HepG2 (cell line): Measurements from ENCODE around the gene RNU11. TPM values are rescaled to one million over a fixed set of nuclear protein-coding genes. Genes with fewer than 3 reads are reported as not detected.

ENCODE experiments used
- CREB1 ChIP-seq, 2 experiments: fragments of 450-650 bp in 1 of 2; IDR thresholded peaks; 2 replicates each; pipeline ENCODE4 v1.6.1; 2016 to 2017; ENCODE audit warnings: control low read depth in 1 of 2, mild to moderate bottlenecking in 1 of 2, missing compliant biosample characterization in 1 of 2, missing genetic modification characterization in 1 of 2
- MXI1 ChIP-seq: IDR thresholded peaks from 3 replicates; pipeline ENCODE4 v1.6.1; 2012; ENCODE audit warnings: low read depth, low read length, inconsistent platforms, borderline replicate concordance
- POLR2G ChIP-seq: fragments of 200-400 bp; formaldehyde crosslinking; IDR thresholded peaks from 2 replicates; pipeline ENCODE4 v1.6.1; 2018; ENCODE audit warnings: mild to moderate bottlenecking, low read depth, low read length, moderate library complexity
- ZNF296 ChIP-seq: sonication (generic); formaldehyde crosslinking; conservative IDR thresholded peaks from 2 replicates; pipeline ENCODE4 v1.5.0; 2020; ENCODE audit warnings: mild to moderate bottlenecking, missing genetic modification reagents
- polyA plus RNA-seq, 8 experiments: library from polyadenylated mRNA; depleted of rRNA in 3 of 8; stranded (reverse) in 7 of 8; unstranded in 1 of 8; fragments of >200 nt; fragmentation: Illumina TruSeq in 4 of 8; extraction: Trizol in 4 of 8; gene quantifications; 2 replicates each; pipeline versions ENCODE4 v1.2.1 to v1.2.3, GENCODE V29; 2011 to 2016; ENCODE audit warnings: low read depth in 4 of 8, missing spikeins in 1 of 8, mixed read lengths in 1 of 8; ENCODE audit not compliant: insufficient read depth in 1 of 8
- total RNA-seq, 5 experiments: library from RNA; depleted of rRNA; stranded (reverse); fragments of >200 nt; fragmentation: Illumina TruSeq; extraction: Trizol; gene quantifications; 2 replicates each; pipeline ENCODE4 v1.2.3, GENCODE V29; 2016; ENCODE audit warnings: low read depth in 1 of 5
- TF ChIP-seq, protein P1 (sequence below), 2 experiments: fragments of 450-650 bp in 1 of 2; sonication (generic) in 1 of 2; formaldehyde crosslinking in 1 of 2; IDR thresholded peaks; 2 replicates each; pipeline versions ENCODE4 v1.6.1 to v1.8.0; 2016 to 2022; ENCODE audit warnings: antibody characterized with exemption in 1 of 2, mild to moderate bottlenecking in 1 of 2, missing genetic modification reagents in 1 of 2
- TF ChIP-seq, protein P2 (sequence below): sonication (generic); formaldehyde crosslinking; conservative IDR thresholded peaks from 2 replicates; pipeline ENCODE4 v1.4.0; 2020; ENCODE audit warnings: missing genetic modification reagents
- TF ChIP-seq, protein P3 (sequence below): sonication (generic); formaldehyde crosslinking; IDR thresholded peaks from 2 replicates; pipeline ENCODE4 v1.4.0; 2020; ENCODE audit warnings: mild to moderate bottlenecking, missing genetic modification reagents, borderline replicate concordance
- TF ChIP-seq, protein P4 (sequence below): sonication (generic); formaldehyde crosslinking; IDR thresholded peaks from 2 replicates; pipeline ENCODE4 v1.8.1; 2022; ENCODE audit warnings: mild to moderate bottlenecking, missing genetic modification reagents

Gene RNU11
- total and polyA plus RNA-seq, 2 of the 13 experiments (the other 11 are each of a cell fraction or from before 2014, with no cell fraction given) = not detected

DNA sequence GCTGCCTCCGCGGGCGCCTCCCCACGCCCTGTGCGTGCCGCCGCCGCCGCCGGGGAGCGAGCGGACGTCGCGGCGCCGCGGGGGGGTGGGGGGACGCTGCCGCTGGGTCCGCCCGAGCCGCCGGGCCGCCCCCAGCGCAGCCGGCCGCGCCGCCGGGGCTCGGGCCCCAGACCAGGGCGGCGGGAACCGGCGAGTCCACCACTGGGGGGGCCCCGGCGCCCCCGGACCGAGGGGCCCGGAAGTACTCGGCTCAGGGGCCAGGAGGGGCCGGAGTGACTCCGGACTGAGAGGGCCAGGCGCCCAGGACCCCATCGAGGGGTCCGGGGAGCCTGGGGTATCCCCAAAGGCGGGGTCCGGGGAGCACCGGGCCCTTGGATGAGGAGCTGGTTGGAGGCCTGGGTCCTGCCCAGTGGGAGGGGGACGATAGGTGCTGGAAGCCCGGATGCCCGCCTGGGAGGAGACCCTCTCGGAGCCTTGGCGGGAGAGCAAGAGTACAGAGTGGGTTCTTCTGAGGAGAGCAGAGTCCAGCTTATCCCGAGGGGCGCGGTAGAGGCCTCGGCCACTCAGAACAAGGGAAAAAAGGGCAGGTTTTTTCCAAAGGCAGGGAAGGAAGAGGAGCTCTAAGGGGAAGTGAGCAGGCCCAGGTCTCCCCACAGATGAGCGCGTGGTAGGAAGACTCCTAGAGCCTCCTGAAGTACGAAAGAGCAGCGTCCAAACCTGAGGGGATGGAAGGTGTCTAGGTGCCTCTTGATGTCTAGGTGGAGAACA, 20.7 kb downstream of the RNU11 start (continued):
- TF ChIP-seq, protein P1, sequence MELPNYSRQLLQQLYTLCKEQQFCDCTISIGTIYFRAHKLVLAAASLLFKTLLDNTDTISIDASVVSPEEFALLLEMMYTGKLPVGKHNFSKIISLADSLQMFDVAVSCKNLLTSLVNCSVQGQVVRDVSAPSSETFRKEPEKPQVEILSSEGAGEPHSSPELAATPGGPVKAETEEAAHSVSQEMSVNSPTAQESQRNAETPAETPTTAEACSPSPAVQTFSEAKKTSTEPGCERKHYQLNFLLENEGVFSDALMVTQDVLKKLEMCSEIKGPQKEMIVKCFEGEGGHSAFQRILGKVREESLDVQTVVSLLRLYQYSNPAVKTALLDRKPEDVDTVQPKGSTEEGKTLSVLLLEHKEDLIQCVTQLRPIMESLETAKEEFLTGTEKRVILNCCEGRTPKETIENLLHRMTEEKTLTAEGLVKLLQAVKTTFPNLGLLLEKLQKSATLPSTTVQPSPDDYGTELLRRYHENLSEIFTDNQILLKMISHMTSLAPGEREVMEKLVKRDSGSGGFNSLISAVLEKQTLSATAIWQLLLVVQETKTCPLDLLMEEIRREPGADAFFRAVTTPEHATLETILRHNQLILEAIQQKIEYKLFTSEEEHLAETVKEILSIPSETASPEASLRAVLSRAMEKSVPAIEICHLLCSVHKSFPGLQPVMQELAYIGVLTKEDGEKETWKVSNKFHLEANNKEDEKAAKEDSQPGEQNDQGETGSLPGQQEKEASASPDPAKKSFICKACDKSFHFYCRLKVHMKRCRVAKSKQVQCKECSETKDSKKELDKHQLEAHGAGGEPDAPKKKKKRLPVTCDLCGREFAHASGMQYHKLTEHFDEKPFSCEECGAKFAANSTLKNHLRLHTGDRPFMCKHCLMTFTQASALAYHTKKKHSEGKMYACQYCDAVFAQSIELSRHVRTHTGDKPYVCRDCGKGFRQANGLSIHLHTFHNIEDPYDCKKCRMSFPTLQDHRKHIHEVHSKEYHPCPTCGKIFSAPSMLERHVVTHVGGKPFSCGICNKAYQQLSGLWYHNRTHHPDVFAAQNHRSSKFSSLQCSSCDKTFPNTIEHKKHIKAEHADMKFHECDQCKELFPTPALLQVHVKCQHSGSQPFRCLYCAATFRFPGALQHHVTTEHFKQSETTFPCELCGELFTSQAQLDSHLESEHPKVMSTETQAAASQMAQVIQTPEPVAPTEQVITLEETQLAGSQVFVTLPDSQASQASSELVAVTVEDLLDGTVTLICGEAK (IDR thresholded peaks at IDR 0.05) = no peak
- TF ChIP-seq, protein P1 (CRISPR knock-in tag; IDR thresholded peaks at IDR 0.05) = no peak
- TF ChIP-seq POLR2G (peak; percentile 59), MXI1 (no peak), CREB1 (IDR thresholded peaks at IDR 0.05) (no peak), CREB1 (CRISPR knock-in tag; IDR thresholded peaks at IDR 0.05) (no peak), ZNF296 (CRISPR knock-in tag) (peak; percentile 78; the same call in 1 of the 2 replicates)
- TF ChIP-seq, protein P2, sequence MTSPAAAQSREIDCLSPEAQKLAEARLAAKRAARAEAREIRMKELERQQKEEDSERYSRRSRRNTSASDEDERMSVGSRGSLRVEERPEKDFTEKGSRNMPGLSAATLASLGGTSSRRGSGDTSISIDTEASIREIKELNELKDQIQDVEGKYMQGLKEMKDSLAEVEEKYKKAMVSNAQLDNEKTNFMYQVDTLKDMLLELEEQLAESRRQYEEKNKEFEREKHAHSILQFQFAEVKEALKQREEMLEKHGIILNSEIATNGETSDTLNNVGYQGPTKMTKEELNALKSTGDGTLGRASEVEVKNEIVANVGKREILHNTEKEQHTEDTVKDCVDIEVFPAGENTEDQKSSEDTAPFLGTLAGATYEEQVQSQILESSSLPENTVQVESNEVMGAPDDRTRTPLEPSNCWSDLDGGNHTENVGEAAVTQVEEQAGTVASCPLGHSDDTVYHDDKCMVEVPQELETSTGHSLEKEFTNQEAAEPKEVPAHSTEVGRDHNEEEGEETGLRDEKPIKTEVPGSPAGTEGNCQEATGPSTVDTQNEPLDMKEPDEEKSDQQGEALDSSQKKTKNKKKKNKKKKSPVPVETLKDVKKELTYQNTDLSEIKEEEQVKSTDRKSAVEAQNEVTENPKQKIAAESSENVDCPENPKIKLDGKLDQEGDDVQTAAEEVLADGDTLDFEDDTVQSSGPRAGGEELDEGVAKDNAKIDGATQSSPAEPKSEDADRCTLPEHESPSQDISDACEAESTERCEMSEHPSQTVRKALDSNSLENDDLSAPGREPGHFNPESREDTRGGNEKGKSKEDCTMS (CRISPR knock-in tag) = no peak
- TF ChIP-seq, protein P3, sequence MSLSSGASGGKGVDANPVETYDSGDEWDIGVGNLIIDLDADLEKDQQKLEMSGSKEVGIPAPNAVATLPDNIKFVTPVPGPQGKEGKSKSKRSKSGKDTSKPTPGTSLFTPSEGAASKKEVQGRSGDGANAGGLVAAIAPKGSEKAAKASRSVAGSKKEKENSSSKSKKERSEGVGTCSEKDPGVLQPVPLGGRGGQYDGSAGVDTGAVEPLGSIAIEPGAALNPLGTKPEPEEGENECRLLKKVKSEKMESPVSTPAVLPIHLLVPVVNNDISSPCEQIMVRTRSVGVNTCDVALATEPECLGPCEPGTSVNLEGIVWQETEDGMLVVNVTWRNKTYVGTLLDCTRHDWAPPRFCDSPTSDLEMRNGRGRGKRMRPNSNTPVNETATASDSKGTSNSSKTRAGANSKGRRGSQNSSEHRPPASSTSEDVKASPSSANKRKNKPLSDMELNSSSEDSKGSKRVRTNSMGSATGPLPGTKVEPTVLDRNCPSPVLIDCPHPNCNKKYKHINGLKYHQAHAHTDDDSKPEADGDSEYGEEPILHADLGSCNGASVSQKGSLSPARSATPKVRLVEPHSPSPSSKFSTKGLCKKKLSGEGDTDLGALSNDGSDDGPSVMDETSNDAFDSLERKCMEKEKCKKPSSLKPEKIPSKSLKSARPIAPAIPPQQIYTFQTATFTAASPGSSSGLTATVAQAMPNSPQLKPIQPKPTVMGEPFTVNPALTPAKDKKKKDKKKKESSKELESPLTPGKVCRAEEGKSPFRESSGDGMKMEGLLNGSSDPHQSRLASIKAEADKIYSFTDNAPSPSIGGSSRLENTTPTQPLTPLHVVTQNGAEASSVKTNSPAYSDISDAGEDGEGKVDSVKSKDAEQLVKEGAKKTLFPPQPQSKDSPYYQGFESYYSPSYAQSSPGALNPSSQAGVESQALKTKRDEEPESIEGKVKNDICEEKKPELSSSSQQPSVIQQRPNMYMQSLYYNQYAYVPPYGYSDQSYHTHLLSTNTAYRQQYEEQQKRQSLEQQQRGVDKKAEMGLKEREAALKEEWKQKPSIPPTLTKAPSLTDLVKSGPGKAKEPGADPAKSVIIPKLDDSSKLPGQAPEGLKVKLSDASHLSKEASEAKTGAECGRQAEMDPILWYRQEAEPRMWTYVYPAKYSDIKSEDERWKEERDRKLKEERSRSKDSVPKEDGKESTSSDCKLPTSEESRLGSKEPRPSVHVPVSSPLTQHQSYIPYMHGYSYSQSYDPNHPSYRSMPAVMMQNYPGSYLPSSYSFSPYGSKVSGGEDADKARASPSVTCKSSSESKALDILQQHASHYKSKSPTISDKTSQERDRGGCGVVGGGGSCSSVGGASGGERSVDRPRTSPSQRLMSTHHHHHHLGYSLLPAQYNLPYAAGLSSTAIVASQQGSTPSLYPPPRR = no peak
- TF ChIP-seq, protein P4, sequence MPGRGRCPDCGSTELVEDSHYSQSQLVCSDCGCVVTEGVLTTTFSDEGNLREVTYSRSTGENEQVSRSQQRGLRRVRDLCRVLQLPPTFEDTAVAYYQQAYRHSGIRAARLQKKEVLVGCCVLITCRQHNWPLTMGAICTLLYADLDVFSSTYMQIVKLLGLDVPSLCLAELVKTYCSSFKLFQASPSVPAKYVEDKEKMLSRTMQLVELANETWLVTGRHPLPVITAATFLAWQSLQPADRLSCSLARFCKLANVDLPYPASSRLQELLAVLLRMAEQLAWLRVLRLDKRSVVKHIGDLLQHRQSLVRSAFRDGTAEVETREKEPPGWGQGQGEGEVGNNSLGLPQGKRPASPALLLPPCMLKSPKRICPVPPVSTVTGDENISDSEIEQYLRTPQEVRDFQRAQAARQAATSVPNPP (CRISPR knock-in tag) = no peak
